GM12892 (cell line): ENCODE results near the gene FCER1A.

Source experiments
- POLR2A ChIP-seq: IDR thresholded peaks from 2 replicates; pipeline ENCODE4 v1.6.1; 2011; ENCODE audit warnings: low read depth, low read length, control low read depth
- POLR2AphosphoS5 ChIP-seq: IDR thresholded peaks from 2 replicates; pipeline ENCODE4 v1.6.1; 2011; ENCODE audit warnings: low read depth, low read length, control low read depth

DNA sequence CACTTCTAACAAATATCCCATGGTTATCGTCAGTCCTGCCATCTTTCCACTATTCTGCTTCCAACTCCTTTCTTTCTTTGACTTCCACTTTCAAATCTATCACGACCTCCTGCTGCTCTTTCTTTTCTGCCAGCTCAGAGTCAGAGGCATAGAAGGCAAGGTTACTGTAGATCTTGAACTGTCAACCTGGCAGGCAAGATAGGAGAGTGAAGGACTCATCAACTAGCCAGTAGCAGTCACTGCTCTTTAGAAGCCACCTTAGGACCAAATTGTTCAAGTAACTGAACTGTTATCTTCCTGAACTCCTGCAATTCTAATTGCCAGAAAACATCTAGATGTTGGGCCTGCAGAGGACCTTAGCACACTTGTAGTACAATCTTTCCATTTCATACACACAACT is 13.1 kb upstream of the FCER1A start:
- TF ChIP-seq POLR2AphosphoS5 (no peak), POLR2A (no peak)
